GM21576 (cell line): ENCODE measurements around the gene RTN4R.

Experiments
- ATAC-seq: cut with Tn5 transposase; IDR thresholded peaks from one replicate; pipeline ENCODE4 v1.9.1; 2021; ENCODE audit warnings: mild to moderate bottlenecking, moderate library complexity; ENCODE audit not compliant: unreplicated experiment

RTN4R gene

DNA sequence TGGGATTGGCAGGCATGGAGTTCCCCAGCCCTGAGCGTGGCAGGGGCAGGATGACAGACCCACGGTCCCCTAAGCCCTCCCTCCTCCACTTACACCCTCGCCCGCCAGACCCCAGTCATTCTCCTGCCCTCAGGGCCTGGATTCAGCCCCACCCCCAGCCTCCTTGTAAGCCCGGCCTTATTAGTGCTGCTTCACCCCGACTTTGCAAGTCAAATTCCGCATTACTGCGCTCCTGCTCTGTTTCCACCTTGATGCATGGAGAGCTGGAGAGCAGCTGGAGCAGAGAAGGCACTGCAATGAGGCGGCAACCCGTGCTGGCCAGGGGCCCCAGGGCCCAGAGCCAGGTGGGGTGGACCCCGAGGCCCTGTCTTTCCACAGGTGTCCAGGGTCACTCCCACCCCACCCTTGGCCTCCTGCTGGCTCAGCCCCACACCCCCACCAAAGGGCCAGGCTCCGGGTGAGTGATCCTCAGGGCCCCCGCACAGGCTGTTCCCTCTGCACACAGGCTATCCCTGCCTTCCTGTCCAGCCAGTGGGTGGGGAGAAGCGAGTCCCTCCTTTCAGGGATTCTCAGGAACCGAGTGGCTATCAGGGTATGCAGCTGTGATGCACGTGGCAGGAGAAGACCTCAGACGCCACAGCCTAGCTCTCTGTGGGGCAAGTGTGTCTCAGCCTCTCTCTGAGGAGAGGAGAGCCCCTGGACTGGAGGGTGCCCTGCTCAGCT is 36.4 kb downstream of the RTN4R start:
- no peak for ATAC-seq

DNA sequence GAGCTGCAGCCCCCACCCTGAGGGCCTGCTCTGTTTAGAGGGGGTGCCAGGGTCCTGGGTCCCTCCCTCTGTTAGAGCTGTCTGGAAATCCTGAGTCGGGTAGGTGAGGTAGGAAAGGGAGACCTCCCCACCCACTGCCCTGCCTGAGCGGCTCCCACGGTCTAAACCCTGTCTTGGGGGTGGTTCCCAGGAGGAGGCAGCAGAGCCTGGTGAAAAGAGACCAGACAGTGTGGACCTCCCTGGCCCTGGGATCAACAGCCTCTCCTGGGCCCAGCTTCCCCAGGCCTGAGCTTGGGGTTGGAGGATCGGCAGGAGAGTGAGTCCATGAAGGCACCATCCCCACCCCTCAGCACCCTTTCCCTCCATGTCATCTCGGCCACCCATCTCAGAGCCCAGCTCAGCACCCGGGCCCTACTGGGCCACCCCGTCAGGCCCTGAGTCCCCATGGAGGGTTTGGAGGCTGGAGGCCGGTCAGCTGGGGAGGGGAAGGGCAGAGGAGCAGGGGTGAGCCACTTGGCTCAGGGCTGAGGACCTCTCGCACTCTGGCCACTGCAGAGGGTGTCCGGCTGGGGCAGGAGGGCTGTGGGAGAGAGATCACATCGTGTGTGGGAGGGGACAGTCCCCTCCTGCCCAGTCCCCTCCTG is 37.2 kb downstream of the RTN4R start:
- no peak for ATAC-seq

- ATAC-seq, result no peak
These were observed 38.0 kb downstream of the RTN4R start for GRCh38 chr22:20229916-20230775.

- ATAC-seq, result no peak
These were observed 39.2 kb downstream of the RTN4R start for GRCh38 chr22:20228939-20229272.

DNA sequence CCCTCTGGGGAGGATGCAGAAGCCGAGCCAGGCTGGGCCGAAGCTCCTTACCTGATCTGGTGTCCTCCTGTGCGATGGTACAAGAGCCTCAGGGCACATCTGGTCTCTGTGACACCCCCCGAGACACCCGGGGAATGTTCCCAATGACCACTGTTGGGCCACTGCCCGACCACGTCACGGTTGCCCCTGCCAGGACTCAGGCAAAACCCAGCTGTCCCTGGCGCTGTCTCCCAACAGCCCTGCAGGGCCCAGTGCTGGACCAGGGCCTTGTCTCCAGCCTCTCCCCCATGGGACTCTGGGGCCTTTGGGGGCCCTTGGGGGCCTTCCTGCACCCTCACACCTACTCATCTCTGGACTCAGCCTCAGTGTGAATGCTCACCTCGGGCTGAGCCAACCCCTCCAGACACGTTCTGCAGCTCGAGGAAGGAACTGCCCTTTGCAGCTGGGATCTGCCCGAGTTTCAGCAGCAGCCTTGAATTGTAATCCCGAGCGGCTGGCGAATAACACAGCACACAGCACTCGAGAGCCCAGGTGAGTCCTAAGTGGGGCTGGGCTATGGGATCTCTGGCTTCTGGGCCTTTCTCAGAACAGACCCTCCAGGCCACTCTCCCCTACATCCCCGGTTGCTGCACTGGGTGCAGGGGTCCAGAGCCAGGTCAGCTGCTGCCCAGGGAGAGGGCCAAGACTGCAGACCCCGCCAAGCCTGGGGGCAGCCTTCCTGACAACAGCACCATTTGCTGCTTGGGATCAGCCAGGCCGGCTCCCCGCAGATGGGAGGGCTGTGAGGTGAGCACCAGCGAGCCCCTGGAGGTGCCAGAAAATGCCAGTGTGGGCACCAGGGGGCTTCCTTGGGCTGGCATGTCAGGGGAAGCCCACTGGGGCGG is 39.8 kb downstream of the RTN4R start:
- no peak for ATAC-seq

DNA sequence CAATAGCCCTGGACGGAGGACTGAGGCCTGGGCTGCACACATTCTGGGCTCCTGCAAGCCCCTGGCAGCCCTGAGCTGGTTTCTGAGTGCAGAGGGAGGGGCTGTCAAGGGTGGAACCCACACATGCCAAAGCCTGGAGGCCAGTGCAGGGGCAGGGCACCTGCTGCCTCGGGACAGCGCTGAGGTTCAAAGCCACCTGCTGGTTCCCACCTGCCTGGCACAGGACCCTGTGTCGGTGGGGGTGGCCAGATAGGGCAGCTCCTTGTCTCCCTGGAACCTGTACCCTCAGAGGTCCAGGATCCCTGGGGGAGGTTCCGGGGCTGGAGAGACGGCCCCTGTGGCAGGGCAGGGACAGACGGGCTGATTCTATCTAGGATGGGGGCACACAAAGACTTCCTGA is 40.8 kb downstream of the RTN4R start:
- ATAC-seq, result no peak

DNA sequence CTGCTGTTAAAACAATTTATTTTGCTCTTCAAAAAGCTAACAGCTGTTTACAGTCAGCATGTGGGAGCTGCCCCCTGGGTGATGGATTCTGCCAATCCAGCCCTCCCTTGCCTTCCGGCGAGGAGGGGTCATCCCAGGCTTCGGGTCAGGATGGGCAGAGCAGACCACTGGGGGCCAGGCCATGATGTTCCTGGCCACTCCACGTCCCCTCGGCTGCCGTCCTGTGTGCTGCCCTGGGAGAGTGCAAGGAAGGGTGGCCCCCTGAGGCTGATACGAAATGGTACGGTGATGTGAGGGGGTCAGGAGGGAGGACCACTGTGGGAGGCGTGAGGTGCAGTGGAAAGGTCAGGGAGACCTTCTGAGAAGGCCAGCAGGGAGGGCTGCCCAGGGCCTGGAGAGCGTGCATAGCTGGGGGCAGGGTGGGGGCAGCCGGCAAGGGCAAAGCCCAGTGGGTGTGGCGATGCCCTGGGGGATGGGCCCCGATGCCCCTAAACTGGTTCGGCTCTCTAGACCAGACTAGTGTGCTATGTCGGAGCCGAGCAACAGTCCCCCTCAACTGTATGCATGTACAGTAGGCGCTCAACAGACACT is 41.3 kb downstream of the RTN4R start:
- ATAC-seq, result no peak

- no peak for ATAC-seq
These were observed 41.9 kb downstream of the RTN4R start for GRCh38 chr22:20226077-20226716.

DNA sequence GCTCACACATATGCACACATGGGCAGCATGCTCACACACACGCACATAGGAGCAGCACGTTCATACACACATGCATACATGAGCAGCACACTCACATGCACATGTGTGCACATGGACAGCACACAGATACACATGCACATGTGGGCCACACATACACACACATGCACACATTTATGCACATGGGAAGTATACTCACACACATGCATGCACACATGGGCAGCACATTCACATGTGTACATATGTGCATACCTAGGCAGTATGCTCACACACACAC is 42.5 kb downstream of the RTN4R start:
- no peak for ATAC-seq

GRCh38 chr22:20224917-20225692 is 43.0 kb downstream of the RTN4R start:
- no peak for ATAC-seq

DNA sequence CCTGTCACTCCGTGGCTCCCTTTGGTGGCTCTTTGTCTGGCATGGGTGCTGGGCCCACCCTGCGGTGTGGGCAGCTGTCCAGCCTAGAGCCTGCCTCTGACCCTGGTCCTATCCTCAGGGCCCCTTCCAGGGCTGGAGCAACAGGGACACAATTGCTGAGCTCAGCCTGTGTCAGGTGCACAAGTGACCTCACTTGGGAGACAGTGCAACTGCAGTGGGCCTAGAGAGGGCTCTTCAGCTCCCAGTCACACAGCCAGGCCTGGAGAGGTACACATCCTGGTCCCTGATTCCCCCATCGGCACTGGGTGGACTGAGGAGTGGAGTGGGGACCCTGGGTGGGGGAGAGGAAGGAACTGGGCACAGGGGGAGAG is 43.9 kb downstream of the RTN4R start:
- ATAC-seq, result no peak

DNA sequence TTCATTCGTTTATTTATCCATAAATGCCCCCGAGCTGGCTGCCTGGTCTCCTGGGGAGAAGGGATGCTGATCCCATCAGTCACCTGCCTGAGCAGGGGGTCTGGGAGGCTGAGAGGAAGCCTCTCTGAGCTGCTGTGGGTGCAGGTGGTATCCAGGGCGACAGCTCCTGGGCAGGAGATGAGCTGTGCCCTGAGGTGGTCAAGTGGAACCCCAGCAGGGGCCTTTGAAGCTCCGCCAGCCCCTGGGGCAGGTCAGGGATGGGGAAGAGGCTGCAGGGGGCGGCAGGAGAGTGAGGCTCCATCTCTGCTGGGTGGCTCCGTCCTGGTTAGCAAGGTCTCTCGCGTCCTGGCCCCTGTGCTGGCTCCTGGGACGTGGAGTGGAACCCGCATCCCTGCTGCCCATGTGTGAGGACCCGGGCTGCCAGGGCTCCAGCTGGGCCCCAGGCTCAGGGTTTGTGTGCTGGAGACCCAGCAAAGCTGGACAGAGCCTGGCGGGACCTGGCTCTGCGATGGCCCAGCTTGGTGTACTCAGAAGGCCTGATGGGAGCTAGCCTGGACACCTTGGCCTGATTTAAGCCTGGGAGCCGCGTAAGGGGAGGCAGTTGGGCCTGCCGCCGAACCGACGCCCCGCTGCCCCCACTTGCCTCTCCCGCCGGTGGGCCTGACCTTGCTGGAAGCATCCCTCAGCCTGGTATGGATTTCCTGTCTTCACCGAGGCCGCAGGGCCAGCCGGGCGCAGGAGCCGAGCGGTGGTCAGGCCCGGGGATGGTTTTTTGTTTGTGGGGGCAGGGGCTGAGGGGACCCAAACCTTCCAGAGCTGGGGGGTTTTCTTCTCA is 44.5 kb downstream of the RTN4R start:
- ATAC-seq, result no peak

DNA sequence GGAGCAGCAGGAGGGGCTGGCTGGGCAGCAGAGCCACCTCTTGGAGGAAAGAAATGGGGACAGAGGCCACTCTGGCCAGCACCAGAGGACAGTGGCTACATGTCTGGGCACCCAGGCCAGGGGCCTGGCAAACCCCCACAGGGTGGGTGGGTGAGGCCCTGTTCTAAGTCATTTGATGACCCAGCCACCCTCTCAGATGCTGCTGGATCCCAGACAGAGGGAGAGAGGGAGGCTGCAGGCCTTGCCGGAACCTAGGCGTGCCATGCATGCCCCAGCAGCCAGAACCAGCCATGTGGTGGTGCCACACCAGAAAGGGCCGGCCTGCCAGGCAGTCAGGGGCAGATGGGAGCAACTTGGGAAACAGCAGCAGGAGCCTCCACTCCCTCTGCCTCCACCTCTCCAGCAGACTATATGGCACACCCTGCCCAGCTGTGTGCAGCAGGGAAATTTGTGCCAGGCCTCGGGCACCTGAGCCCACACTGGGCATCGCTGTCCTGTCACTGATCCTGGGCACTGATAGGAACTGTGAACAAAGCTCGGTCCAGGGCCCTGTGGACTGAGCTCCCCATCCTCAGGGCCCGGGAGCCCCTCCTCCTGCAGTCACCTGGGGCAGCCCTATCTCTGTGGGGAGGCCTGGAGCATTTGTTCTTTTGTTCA is 45.2 kb downstream of the RTN4R start:
- ATAC-seq, result no peak

- no peak for ATAC-seq
These were observed 46.4 kb downstream of the RTN4R start for GRCh38 chr22:20221421-20222340.

GRCh38 chr22:20220629-20221026 is 47.5 kb downstream of the RTN4R start:
- no peak for ATAC-seq

GRCh38 chr22:20219667-20220628 is 48.2 kb downstream of the RTN4R start:
- ATAC-seq, result no peak
